Vagina (tissue), 2 donors: ENCODE data around the gene GFRA1.

Source experiments
- CTCF ChIP-seq, 3 experiments: fragments of 450-650 bp in 2 of 3; fragments of 200-600 bp in 1 of 3; sonication (generic) in 1 of 3; IDR thresholded peaks; one replicate each; pipeline ENCODE4 v1.5.1; 2017 to 2019; ENCODE audit warnings: antibody characterized with exemption in 3 of 3, mild to moderate bottlenecking in 2 of 3, moderate library complexity in 2 of 3
- POLR2A ChIP-seq, 2 donors: fragments of 450-650 bp; IDR thresholded peaks; one replicate each; pipeline ENCODE4 v1.6.1; 2017; ENCODE audit warnings: antibody characterized with exemption in 2 of 2, mild to moderate bottlenecking in 2 of 2, moderate library complexity in 2 of 2

- TF ChIP-seq POLR2A (IDR thresholded peaks at IDR 0.05) (no peak), CTCF (IDR thresholded peaks at IDR 0.05) (no peak)
Measured at GRCh38 chr10:116257785-116258184, 15.2 kb downstream of the GFRA1 start.
